GM03348 (cell line): ENCODE measurements around the gene TMEM60.
"Not testable (repeated sequence)": the region's sequence is repeated elsewhere in the genome, so short reads cannot be mapped to it uniquely, and the experiment has no call there.

Source experiments
- DNase-seq: peaks from one replicate; pipeline ENCODE4 v3.0.0; 2012; ENCODE audit warnings: low spot score

TMEM60 gene

DNA sequence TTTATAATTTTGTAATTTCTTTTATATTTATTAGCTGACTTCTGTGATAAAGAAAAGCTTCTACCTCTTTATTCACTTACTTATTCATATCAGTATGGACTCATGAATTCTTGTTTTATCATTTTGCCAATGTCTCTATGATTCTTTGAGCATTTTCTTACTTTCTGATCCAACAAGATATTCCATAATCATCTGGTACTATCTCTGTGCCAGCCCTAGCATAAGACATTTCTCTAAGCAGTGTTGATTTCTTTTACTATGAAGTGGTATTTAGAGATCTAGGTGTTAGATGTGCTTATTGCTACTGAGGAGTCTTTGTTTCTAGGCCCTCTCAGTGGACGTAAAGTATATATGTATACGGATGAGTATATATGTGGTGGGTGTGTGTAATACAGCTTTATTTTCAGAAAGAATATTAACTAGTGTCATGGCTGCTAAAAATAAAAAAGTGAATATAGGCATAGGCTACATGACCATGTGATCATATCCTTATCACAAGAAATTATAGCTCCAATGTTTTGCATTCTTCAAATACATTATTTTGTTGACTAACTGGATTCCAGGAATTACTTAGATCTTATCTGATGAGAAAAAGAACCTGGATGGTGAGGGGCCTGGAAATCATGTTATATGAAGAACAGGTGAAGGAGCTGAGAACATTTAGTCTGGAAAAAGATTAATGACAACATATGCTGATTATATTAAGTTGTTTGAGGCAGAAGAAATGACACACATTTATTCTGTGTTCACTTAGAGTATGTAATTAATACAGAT is 13.5 kb upstream of the TMEM60 start:
- DNase-seq, result no peak

DNA sequence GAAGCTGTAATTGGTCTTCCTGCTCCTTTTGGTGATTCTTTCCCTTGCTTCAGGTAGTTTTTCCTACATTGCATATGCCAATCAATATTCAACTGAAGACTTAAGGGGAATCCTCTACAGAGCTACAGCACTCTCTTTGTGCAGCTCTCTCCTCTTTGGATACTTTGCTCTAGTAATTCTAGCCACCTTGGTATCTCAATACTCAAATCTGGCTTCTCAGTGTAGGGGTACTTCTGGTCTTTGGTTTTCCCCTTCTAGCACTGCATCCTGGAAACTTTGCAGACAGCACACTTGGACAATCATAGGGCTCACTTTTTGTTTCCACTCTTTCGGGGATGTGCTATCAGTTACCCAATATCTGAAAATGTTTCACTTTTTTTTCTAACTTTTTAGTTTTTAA is 10.3 kb upstream of the TMEM60 start:
- DNase-seq, result no peak

DNA sequence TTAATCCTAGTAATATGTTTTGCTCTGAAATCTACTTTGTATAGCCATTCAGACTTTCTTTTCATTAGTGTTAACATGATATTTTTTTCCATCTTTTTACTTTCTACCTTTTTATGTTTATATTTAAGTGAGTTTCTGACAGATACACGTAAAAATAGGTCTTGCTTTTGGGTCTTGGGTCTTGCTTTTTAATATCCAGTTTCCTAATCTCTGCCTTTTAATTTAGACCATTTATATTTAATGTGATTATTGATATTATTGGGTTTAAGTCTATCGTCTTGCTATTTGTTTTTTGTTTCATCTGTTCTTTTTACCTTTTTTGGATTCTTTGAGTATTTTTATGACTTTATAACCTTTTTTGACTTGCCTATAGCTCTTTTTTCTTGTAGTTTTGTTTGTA is 8.2 kb upstream of the TMEM60 start:
- no peak for DNase-seq

- DNase-seq, result peak; percentile 13
Observed at GRCh38 chr7:77802557-77803405, 4.5 kb upstream of the TMEM60 start.

DNA sequence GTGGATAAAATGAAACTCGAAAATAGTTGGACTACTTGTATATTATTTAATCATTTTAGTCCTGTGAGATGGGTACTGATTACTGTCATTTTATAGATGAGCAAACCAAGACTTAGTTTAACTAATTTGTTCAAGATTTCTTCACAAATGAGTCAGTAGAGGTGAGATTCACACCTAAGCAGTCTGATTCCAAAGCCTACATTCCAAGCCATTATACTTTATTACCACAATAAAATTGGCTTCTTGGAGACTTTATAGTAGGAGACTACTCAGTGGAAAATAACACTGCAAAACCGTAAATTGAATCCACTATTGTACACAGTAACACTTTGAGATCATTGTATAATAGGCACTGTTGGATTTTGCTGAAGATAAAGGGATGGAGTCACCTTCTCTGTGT is 2.5 kb upstream of the TMEM60 start:
- no peak for DNase-seq

- DNase-seq, result peak; percentile 9
Observed at GRCh38 chr7:77800158-77800557, 1.9 kb upstream of the TMEM60 start.

DNA sequence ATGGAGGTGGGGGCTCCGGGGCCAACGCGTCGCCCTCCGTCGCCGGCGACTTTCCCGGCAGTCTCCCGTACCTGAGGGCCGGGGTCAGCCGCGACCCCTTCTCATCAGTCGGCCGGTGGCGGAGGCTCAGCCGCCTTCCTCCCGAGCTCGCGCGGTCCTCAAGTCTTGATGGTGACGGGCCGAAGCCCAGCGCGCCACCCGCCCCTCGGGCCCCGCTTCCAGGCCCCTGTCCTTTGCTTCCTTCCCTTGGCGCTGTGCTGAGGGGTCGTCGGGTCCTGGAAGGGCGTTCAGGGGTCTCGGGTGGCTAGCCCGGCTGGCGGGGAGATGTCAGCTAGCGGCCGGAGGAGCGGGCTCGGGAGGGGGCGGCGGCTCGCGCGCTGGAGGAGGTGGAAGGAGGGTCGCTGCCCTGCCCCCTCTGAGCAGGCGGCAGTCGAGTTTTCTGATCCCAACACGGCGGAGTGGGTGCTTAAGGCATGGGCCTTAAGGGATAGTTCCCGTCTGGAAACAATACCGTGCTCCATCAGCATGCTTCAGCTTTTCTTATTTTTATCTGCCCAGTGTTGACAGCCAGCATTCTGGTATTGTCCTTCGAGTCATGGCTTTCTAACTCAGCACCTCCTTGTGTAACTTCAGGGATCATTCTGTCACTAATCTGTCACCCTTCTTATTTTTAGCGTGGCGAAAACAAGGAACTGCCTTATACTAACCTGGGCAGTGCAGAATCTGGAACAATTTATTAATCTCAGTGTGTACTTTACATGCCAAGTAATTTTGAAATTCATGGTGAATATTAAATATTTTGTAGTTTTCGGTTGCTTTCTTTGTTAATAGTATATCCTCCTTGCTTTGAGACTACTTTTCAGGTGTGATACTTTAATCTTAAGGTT is 1.1 kb upstream of the TMEM60 start:
- DNase-seq, result peak; percentile 43

- DNase-seq, result peak; percentile 49
Observed at GRCh38 chr7:77797734-77798393, 370 bp downstream of the TMEM60 start.

GRCh38 chr7:77796960-77797359 is 1.3 kb downstream of the TMEM60 start:
- DNase-seq, result no peak

GRCh38 chr7:77796109-77796508 is 2.1 kb downstream of the TMEM60 start:
- no peak for DNase-seq

- DNase-seq, result no peak
Observed at GRCh38 chr7:77794000-77794399, 4.2 kb downstream of the TMEM60 start.

- DNase-seq, result no peak
Observed at GRCh38 chr7:77791956-77792355, 6.3 kb downstream of the TMEM60 start.

DNA sequence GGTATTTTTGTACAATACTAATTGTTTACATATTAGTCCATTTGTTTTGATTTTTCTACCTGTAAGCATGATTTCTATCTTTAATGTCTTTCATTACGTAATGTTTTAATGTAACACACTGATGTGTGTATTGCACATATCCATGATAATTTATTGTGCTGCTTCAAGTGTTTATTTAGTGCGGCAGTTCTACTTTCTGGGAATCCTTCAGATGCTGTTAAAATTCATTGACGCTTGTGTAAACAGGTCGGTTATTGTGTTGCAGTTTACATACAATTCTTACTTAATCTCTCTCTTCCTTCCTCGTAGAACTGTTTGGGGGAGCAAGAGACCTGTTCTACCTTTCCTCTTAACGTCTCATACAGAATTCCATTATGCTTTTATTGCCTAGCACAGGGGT is 6.9 kb downstream of the TMEM60 start:
- DNase-seq, result no peak

DNA sequence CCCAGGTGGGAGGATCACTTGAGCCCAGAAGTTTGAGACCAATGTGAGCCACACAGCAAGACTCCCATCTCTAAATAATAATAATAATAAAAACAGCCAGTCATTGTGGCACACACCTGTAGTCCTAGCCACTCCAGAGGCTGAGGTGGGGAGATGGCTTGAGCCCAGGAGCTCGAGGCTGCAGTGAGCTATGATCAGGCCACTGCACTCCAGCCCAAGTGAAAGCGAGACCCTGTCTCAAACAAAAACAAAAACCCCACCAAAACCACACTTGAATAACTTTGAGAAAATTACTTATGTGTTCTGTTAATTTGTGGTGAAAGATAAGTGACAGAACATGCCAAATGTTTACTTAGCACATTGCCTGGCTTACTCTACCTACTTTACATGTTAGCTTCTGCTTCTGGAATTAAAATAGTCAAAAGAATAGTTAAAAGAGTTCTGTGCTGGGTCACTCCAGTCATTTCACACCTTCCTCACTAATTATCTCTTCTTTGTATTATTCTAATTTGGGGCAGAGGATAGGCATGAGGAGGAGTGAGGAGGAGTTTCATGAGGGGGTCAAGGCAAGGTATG is 9.8 kb downstream of the TMEM60 start:
- no peak for DNase-seq

DNA sequence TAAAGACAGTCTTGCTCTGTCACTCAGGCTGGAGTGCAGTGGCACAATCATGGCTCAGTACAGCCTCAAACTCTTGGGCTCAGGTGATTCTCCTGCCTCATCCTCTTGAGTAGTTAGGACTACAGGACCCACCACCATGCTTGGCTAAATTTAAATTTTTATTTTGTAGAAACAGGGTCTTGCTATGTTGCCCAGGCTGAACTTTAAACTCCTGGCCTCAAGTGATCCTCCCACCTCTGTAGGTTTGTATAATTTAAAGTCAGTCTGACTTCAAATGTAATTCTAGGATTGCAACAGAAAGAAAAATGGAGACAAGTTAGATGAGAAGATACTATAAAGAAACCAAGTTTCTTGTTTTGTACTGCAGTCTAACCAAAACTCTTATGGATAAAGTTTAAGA is 11.5 kb downstream of the TMEM60 start:
- DNase-seq, result no peak

DNA sequence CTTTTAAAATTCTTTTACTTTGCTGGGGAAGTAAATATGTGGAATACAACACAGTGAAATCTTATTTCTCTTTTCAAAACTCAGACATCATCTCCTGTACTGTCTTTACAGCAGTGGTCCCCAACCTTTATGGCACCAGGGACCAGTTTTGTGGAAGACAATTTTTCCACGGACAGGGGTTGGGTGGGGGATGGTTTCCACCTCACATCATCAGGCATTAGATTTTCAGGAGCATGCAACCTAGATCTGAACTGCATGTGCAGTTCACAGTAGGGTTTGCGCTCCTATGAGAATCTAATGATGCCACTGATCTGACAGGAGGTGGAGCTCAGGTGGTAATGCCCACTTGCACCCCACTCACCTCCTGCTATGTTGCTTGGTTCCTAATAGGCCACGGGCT is 12.2 kb downstream of the TMEM60 start:
- DNase-seq, result no peak

DNA sequence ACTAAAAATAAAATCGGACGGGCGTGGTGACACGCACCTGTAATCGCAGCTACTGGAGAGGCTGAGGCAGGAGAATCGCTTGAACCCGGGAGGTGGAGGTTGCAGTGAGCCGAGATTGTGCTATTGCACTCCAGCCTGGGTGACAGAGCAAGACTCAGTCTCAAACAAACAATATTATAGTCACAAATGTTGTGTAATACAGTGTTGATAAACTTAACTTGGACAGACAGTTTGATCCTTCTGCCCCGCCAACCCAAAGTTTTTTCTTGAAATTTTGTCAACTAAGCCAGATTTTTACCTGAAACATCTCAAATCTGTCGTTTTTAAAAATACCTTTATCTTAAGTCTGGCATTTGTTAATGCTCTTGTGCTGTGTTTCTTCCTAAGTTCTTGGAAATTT is 13.8 kb downstream of the TMEM60 start:
- DNase-seq, result not testable (repeated sequence)

DNA sequence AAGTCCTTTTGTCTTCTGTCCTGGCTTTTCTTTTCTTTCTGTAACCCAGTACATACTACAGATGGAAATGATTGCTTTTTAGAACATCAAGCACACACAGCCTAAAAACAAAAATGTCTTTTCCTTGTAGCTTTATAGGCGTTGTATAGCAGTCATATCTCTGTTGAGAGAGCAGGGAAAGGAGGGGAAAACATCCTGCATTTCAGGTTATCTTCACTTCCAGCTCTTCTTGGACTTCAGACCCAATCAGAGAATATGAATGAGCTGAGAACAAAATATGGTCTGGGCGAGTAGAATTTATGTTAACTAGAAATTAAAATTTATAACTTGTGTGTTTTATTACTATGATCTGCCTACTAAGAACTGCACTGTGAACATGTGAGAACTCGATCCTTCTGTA is 14.7 kb downstream of the TMEM60 start:
- no peak for DNase-seq

- no peak for DNase-seq
Observed at GRCh38 chr7:77783111-77783510, 15.1 kb downstream of the TMEM60 start.

DNA sequence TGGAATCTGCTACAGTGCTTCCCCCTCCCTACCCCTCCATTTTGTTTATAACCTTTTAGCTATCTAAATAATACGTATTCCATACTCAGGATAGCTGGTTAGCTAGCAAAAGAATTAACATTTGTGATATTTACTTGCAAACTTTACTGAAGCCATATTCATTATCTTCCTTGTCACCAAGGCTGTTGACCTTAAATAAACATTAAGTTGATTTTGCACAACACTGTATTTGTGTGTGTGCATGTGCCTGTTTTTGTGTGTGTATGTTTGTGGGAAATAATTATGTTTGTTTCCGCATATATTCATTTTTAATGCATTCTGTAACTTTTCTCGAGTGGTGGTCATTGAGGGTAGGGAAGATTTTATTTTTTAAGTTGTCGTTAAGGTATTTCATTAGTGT is 15.9 kb downstream of the TMEM60 start:
- no peak for DNase-seq

- no peak for DNase-seq
Observed at GRCh38 chr7:77778535-77778934, 19.7 kb downstream of the TMEM60 start.

DNA sequence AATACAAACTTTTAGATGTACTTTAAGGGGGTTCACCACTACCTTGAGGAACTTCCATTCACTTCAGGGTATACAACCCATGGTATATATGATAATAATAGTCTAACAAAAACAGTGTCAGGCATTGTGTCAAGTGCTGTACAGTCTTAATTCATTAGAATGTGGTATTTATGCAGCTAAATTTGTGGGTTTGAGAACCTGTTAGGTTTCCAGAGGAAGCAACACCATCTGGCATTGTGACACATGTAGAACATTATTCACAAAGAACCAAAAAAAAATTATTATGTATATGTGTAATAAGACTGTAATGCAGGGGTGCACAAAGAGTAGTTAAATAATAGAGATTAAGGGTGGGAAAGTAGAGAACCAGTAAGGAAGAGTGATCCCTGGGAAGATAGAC is 26.3 kb downstream of the TMEM60 start:
- DNase-seq, result peak; percentile 13
